NCI-H526 treated with DMSO at 0.1 percent for 48 hours (cell line): ENCODE data around the gene GNB3.

Source experiments
- DNase-seq: peaks from one replicate; lab custom pipeline; 2025; lab: John Stamatoyannopoulos, UW

GNB3 gene

GRCh38 chr12:6823182-6824084, 17.3 kb upstream of the GNB3 start:
- DNase-seq: no peak

GRCh38 chr12:6824085-6824775, 16.5 kb upstream of the GNB3 start:
- DNase-seq: no peak

GRCh38 chr12:6824901-6825381, 15.8 kb upstream of the GNB3 start:
- no peak for DNase-seq

GRCh38 chr12:6825398-6826124, 15.2 kb upstream of the GNB3 start:
- DNase-seq: peak; percentile 53

GRCh38 chr12:6826125-6826733, 14.5 kb upstream of the GNB3 start:
- DNase-seq: no peak

- DNase-seq: no peak
These were observed 13.8 kb upstream of the GNB3 start for GRCh38 chr12:6826734-6827436.

GRCh38 chr12:6827437-6827911, 13.3 kb upstream of the GNB3 start:
- DNase-seq: peak; percentile 73

- DNase-seq: peak; percentile 33
These were observed 12.5 kb upstream of the GNB3 start, which contains the start of gene P3H3 for GRCh38 chr12:6827982-6828780. Gene P3H3 (plus strand): TSS chr12:6828407. CDS start chr12:6828441, 34 bp downstream.

- peak; percentile 45 for DNase-seq
These were observed 11.8 kb upstream of the GNB3 start for GRCh38 chr12:6828781-6829535.

- peak; percentile 45 for DNase-seq
These were observed 11.0 kb upstream of the GNB3 start for GRCh38 chr12:6829536-6830220.

- no peak for DNase-seq
These were observed 10.3 kb upstream of the GNB3 start for GRCh38 chr12:6830286-6830890.

GRCh38 chr12:6830999-6831398, 9.7 kb upstream of the GNB3 start:
- no peak for DNase-seq

GRCh38 chr12:6831450-6831995, 9.2 kb upstream of the GNB3 start:
- DNase-seq: no peak

- DNase-seq: no peak
These were observed 8.6 kb upstream of the GNB3 start for GRCh38 chr12:6832125-6832524.

- no peak for DNase-seq
These were observed 7.4 kb upstream of the GNB3 start for GRCh38 chr12:6833189-6833890.

GRCh38 chr12:6834254-6834653, 6.5 kb upstream of the GNB3 start:
- DNase-seq: no peak

- DNase-seq: no peak
These were observed 5.9 kb upstream of the GNB3 start for GRCh38 chr12:6834873-6835272.

- DNase-seq: no peak
These were observed 3.9 kb upstream of the GNB3 start for GRCh38 chr12:6836851-6837250.
